OCI-LY1 (cell line): ENCODE measurements around the gene RC3H2.
"Not testable (repeated sequence)": the region's sequence is repeated elsewhere in the genome, so short reads cannot be mapped to it uniquely, and the experiment has no call there.

ENCODE experiments used
- H2AFZ ChIP-seq: fragments of 200-600 bp; sonication (generic), shearing (Covaris generic); 2 replicates; pipeline ENCODE4 v1.6.0; 2014; ENCODE audit warnings: antibody characterized with exemption, mild to moderate bottlenecking, low read length
- H3F3A ChIP-seq: fragments of 200-600 bp; sonication (generic), shearing (Covaris generic); 2 replicates; pipeline ENCODE4 v1.6.0; 2014; ENCODE audit warnings: mild to moderate bottlenecking, antibody characterized with exemption, low read length, moderate library complexity; ENCODE audit not compliant: insufficient read depth
- H3K27ac ChIP-seq: fragments of 200-600 bp; sonication (generic); 2 replicates; pipeline ENCODE4 v1.5.1; 2014; ENCODE audit warnings: low read length, mixed run types, mild to moderate bottlenecking, low read depth; ENCODE audit not compliant: poor library complexity, severe bottlenecking
- H3K27me3 ChIP-seq: fragments of 200-600 bp; sonication (generic); 2 replicates; pipeline ENCODE4 v1.6.0; 2014; ENCODE audit warnings: antibody characterized with exemption, mild to moderate bottlenecking, low read length, moderate library complexity; ENCODE audit not compliant: insufficient read depth
- H3K36me3 ChIP-seq: fragments of 200-600 bp; sonication (generic); 2 replicates; pipeline ENCODE4 v1.6.1; 2014; ENCODE audit warnings: mild to moderate bottlenecking, antibody characterized with exemption, low read length, moderate library complexity, mixed read lengths; ENCODE audit not compliant: insufficient read depth
- H3K4me1 ChIP-seq: fragments of 200-600 bp; sonication (generic); 2 replicates; pipeline ENCODE4 v1.5.1; 2014; ENCODE audit warnings: mild to moderate bottlenecking, low read length, moderate library complexity; ENCODE audit not compliant: insufficient read depth, severe bottlenecking
- H3K4me2 ChIP-seq: fragments of 200-600 bp; sonication (generic), shearing (Covaris generic); 2 replicates; pipeline ENCODE4 v1.6.1; 2014; ENCODE audit warnings: low read length
- H3K4me3 ChIP-seq: fragments of 200-600 bp; sonication (generic); 2 replicates; pipeline ENCODE4 v1.5.1; 2014; ENCODE audit warnings: low read length, low read depth, mild to moderate bottlenecking, mixed read lengths; ENCODE audit not compliant: poor library complexity, severe bottlenecking
- H3K79me2 ChIP-seq: fragments of 200-600 bp; shearing (Covaris generic); 2 replicates; pipeline ENCODE4 v1.6.1; 2016; ENCODE audit warnings: mixed run types, low read length, mixed read lengths; ENCODE audit not compliant: insufficient read depth
- H3K9ac ChIP-seq: fragments of 200-600 bp; sonication (generic), shearing (Covaris generic); 2 replicates; pipeline ENCODE4 v1.6.1; 2014; ENCODE audit warnings: mild to moderate bottlenecking, low read length, mixed read lengths
- H3K9me2 ChIP-seq: fragments of 200-600 bp; sonication (generic), shearing (Covaris generic); 2 replicates; pipeline ENCODE4 v1.6.1; 2014; ENCODE audit warnings: low read depth, mild to moderate bottlenecking, low read length, mixed read lengths
- H3K9me3 ChIP-seq: fragments of 200-600 bp; shearing (Covaris generic); 2 replicates; pipeline ENCODE4 v1.6.1; 2014; ENCODE audit warnings: low read length, mixed read lengths
- H4K20me1 ChIP-seq: fragments of 200-600 bp; sonication (generic), shearing (Covaris generic); 2 replicates; pipeline ENCODE4 v1.6.0; 2016; ENCODE audit warnings: mild to moderate bottlenecking, low read length; ENCODE audit not compliant: insufficient read depth
- CTCF ChIP-seq: fragments of 200-600 bp; sonication (generic), shearing (Covaris generic); IDR thresholded peaks from 2 replicates; pipeline ENCODE4 v1.5.1; 2017; ENCODE audit warnings: mild to moderate bottlenecking, antibody characterized with exemption, low read length, moderate library complexity, mixed read lengths
- EZH2 ChIP-seq: fragments of 200-600 bp; sonication (generic), shearing (Covaris generic); IDR thresholded peaks from 2 replicates; pipeline ENCODE4 v1.8.0; 2017; ENCODE audit warnings: borderline replicate concordance, mixed run types, mild to moderate bottlenecking, antibody characterized with exemption, low read length, moderate library complexity, mixed read lengths

Gene RC3H2

GRCh38 chr9:122835313-122835731 lies 69.8 kb downstream of the RC3H2 start:
- Histone ChIP-seq H3K9me3 (no peaks in the 10 kb centered on the region), H3K9ac (no peak overlapping the region; the same call in 1 of the 2 replicates), H2AFZ (peak overlapping the region; percentile 23; the same call in 1 of the 2 replicates), H3K9me2 (no peaks in the 10 kb centered on the region), H3K4me2 (peak overlapping the region; percentile 30), H3K4me1 (peaks cover 19% of the 10 kb centered on the region), H3K4me3 (no peak overlapping the region), H4K20me1 (no peaks in the 10 kb centered on the region), H3K79me2 (no peaks in the 10 kb centered on the region), H3K36me3 (no peaks in the 10 kb centered on the region), H3K27ac (no peak overlapping the region), H3F3A (no peaks in the 10 kb centered on the region; the same call in 1 of the 2 replicates), H3K27me3 (no peaks in the 10 kb centered on the region; the same call in 1 of the 2 replicates)
- no peak for TF ChIP-seq EZH2
- peak; percentile 40 for TF ChIP-seq CTCF

- peak overlapping the region; percentile 99; the same call in 1 of the 2 replicates for H2AFZ ChIP-seq
- H3K4me1 ChIP-seq: peaks cover 28% of the 10 kb centered on the region
- H3K4me3 ChIP-seq: no peak overlapping the region
- peaks cover 6% of the 10 kb centered on the region for H3K79me2 ChIP-seq
- TF ChIP-seq CTCF (no peak), EZH2 (no peak)
- H3K9me3 ChIP-seq: no peaks in the 10 kb centered on the region
- H3K4me2 ChIP-seq: 0 out of 2 replicates have a peak overlapping the region, but pooled peaks have one; percentile 11
- H3K36me3 ChIP-seq: no peaks in the 10 kb centered on the region
- no peak overlapping the region; the same call in 1 of the 2 replicates for H3K9ac ChIP-seq
- no peaks in the 10 kb centered on the region for H4K20me1 ChIP-seq
- H3K9me2 ChIP-seq: no peaks in the 10 kb centered on the region
- no peaks in the 10 kb centered on the region; the same call in 1 of the 2 replicates for H3F3A ChIP-seq
- H3K27me3 ChIP-seq: no peaks in the 10 kb centered on the region
- H3K27ac ChIP-seq: no peak overlapping the region
These were observed 73.0 kb downstream of the RC3H2 start for GRCh38 chr9:122832194-122832593.

- H3F3A ChIP-seq, H3K9me3 ChIP-seq, H3K27ac ChIP-seq, H3K79me2 ChIP-seq, H4K20me1 ChIP-seq, H3K9me2 ChIP-seq, H3K27me3 ChIP-seq, H2AFZ ChIP-seq: not testable (repeated sequence)
- H3K36me3 ChIP-seq: peaks cover 18% of the 10 kb centered on the region
- H3K4me1 ChIP-seq: peaks cover 27% of the 10 kb centered on the region
- peak overlapping the region; percentile 45 for H3K4me2 ChIP-seq
- peak overlapping the region; percentile 93 for H3K9ac ChIP-seq
- H3K4me3 ChIP-seq: peak overlapping the region; percentile 90
These were observed 76.2 kb downstream of the RC3H2 start for GRCh38 chr9:122828965-122829284.

GRCh38 chr9:122827761-122828093 lies 77.4 kb downstream of the RC3H2 start:
- peak overlapping the region; percentile 93 for H3K9ac ChIP-seq
- H4K20me1 ChIP-seq: no peaks in the 10 kb centered on the region
- H3K4me1 ChIP-seq: peaks cover 25% of the 10 kb centered on the region
- H3K27me3 ChIP-seq: no peaks in the 10 kb centered on the region
- TF ChIP-seq EZH2: no peak
- H2AFZ ChIP-seq: no peak overlapping the region
- no peaks in the 10 kb centered on the region for H3K9me3 ChIP-seq
- peak overlapping the region; percentile 64 for H3K27ac ChIP-seq
- no peaks in the 10 kb centered on the region for H3K9me2 ChIP-seq
- no peaks in the 10 kb centered on the region for H3F3A ChIP-seq
- H3K4me2 ChIP-seq: peak overlapping the region; percentile 87
- H3K79me2 ChIP-seq: peaks cover 10% of the 10 kb centered on the region
- H3K36me3 ChIP-seq: peaks cover 28% of the 10 kb centered on the region
- peak overlapping the region; percentile 90 for H3K4me3 ChIP-seq
